ENCODE results near the gene MED28.
"Not testable (repeated sequence)": the region's sequence is repeated elsewhere in the genome, so short reads cannot be mapped to it uniquely, and the experiment has no call there.

The MED28 gene

DNA sequence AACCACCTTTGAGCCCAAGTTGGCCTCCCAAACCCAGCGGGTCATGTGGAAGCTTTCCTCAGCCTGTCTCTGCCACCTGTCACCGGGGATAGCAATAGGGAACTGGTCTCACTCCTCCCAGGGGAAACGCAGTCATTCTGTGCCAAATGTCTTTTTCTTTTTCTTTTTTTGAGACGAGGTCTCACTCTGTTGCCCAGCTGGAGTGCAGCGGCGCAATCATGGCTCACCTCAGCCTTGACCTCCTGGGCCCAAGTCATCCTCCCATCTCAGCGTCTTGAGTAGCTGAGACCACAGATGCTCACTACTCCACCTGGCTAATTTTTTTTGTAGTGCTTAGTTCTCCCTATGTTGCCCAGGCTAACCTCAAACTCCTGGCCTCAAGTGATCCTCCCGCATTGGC, 40.3 kb downstream of the MED28 start:
- no peak overlapping the region for H3K27ac ChIP-seq
- TF ChIP-seq, protein P1, sequence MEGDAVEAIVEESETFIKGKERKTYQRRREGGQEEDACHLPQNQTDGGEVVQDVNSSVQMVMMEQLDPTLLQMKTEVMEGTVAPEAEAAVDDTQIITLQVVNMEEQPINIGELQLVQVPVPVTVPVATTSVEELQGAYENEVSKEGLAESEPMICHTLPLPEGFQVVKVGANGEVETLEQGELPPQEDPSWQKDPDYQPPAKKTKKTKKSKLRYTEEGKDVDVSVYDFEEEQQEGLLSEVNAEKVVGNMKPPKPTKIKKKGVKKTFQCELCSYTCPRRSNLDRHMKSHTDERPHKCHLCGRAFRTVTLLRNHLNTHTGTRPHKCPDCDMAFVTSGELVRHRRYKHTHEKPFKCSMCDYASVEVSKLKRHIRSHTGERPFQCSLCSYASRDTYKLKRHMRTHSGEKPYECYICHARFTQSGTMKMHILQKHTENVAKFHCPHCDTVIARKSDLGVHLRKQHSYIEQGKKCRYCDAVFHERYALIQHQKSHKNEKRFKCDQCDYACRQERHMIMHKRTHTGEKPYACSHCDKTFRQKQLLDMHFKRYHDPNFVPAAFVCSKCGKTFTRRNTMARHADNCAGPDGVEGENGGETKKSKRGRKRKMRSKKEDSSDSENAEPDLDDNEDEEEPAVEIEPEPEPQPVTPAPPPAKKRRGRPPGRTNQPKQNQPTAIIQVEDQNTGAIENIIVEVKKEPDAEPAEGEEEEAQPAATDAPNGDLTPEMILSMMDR (conservative IDR thresholded peaks at IDR 0.05), result no peak

GRCh38 chr4:17657090-17657489, 42.6 kb downstream of the MED28 start:
- TF ChIP-seq, protein P1 (conservative IDR thresholded peaks at IDR 0.05), result no peak
- H3K27ac ChIP-seq, result no peak overlapping the region

- TF ChIP-seq, protein P1 (conservative IDR thresholded peaks at IDR 0.05), result no peak
- no peak overlapping the region for H3K27ac ChIP-seq
Measured at GRCh38 chr4:17657849-17658248, 43.4 kb downstream of the MED28 start.

DNA sequence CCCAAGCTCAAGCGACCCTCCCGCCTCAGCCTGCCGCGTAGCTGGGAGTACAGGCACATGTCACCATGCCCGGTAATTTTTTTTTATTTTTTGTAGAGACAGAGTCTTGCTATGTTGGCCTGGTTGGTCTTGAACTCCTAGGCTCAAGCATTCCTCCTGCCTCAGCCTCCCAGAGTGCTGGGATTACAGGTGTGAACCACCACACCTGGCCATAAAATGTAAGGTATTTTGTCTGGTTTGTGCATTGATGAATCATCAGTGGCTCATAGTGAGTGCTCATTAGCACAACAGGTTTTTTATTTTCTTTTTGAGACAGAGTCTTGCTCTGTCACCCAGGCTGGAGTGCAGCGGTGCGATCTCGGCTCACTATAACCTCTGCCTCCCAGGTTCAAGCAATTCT, 44.8 kb downstream of the MED28 start:
- H3K27ac ChIP-seq, result not testable (repeated sequence)

- TF ChIP-seq, protein P1 (conservative IDR thresholded peaks at IDR 0.05), result no peak
- no peak overlapping the region for H3K27ac ChIP-seq
Measured at GRCh38 chr4:17662694-17663093, 48.3 kb downstream of the MED28 start.

DNA sequence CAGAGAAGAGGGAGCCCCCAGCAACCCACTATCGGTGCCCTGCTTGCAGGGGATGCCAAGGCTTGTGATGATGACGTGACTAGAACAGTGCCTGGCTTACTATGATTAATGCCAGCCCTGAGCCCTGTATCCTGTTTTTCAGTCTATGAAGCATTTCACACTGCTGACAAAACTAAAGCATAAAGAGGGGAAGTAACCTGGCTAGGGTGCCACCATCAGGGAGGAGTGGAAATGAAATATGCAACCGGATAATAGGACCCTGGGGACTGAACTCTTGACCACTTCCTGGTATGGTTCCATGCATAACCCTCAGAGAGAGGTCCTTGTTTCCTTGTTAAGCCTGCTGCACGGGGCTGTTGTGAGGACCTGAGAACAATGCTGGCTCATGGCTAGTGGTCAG, 50.3 kb downstream of the MED28 start:
- TF ChIP-seq, protein P1 (conservative IDR thresholded peaks at IDR 0.05), result no peak
- no peak overlapping the region for H3K27ac ChIP-seq

GRCh38 chr4:17665346-17665745, 50.9 kb downstream of the MED28 start:
- H3K27ac ChIP-seq, result no peak overlapping the region
- TF ChIP-seq, protein P1 (conservative IDR thresholded peaks at IDR 0.05), result no peak

- TF ChIP-seq, protein P1 (conservative IDR thresholded peaks at IDR 0.05), result no peak
Measured at GRCh38 chr4:17665852-17666251, 51.4 kb downstream of the MED28 start.

More at GRCh38 chr4:17665852-17666251, 51.4 kb downstream of the MED28 start:
- no peak overlapping the region for H3K27ac ChIP-seq
